ENCODE data around the gene SLFNL1. TPM values are rescaled to one million over a fixed set of nuclear protein-coding genes. Genes with fewer than 3 reads are reported as not detected.

SLFNL1 gene
- polyA plus RNA-seq, 2 of the 4 experiments (the other 2 are of a cell fraction) = 0.01 to 0.03 TPM

DNA sequence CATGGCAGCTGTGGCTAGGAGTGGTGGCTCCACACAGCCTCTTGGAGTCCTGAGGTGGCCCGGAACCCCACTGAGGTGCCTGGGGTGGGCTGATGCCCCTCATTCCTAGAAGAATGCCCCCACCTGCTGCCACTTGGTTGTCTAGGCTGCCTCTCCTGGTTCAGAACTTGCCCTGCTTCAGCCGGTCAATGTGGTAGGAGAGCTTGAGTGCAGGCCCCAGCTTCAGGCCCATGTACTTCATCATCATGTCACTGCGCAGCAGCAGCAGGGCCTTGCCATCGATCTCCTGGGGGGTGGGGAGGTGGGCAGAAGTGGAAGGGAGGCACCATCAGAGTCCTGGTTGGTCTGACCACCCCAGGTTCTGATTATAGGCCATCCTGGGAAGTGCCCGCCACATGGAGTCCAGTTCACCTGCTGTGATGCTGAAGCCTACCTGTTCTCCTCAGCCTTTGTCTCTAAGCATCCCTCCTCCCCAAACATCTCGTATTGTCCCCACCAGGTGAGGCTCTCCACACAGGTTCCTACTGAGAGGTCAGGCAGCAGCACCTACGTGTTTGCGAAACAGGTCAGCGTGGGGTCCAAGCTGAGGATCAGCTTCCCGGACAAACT is 6.6 kb upstream of the SLFNL1 start (continued):
- no peak for TF ChIP-seq SMC3 (IDR thresholded peaks at IDR 0.05)
- no peak for TF ChIP-seq HOXB13 (CRISPR knock-in tag; IDR thresholded peaks at IDR 0.05; ENCODE audit: low read depth)
- peak; percentile 94 for TF ChIP-seq POLR2AphosphoS2 (conservative IDR thresholded peaks at IDR 0.05; ENCODE audit: low read length)
- no peak for TF ChIP-seq MAFK (IDR thresholded peaks at IDR 0.05; ENCODE audit: partially characterized antibody)
- 0 out of 2 replicates have a peak, but pooled peaks have one; percentile 5 for TF ChIP-seq FOSB (CRISPR knock-in tag; IDR thresholded peaks at IDR 0.05)

- TF ChIP-seq FOSL2 (IDR thresholded peaks at IDR 0.05) (no peak), FOSL2 (CRISPR knock-in tag; IDR thresholded peaks at IDR 0.05) (no peak), KDM1A (IDR thresholded peaks at IDR 0.05; ENCODE audit: low read depth) (no peak), BHLHE40 (IDR thresholded peaks at IDR 0.05; ENCODE audit: low read depth, low read length) (no peak), POLR2AphosphoS2 (conservative IDR thresholded peaks at IDR 0.05; ENCODE audit: low read length) (peak; percentile 80; the same call in 1 of the 2 replicates), EP300 (IDR thresholded peaks at IDR 0.05) (no peak), PBX3 (IDR thresholded peaks at IDR 0.05) (peak; percentile 64), REST (IDR thresholded peaks at IDR 0.05) (no peak)
- ATAC-seq (peak; percentile 0 to 8; a peak in 4 of 6 replicates), FAIRE-seq (no peak), DNase-seq (ENCODE audit: low read depth in 1 of 2, low spot score in 1 of 2) (no peak)
- H3K27ac ChIP-seq = peak overlapping the region in 1 of 2 experiments; percentile 34; a peak in 1 of 6 replicates
- H3K9me3 ChIP-seq = no peaks in the 10 kb centered on the region
- peaks cover 10% of the 10 kb centered on the region for H3K4me1 ChIP-seq
- no peak overlapping the region for H3K4me3 ChIP-seq
- H3K4me2 ChIP-seq = no peak overlapping the region
- WGBS (ENCODE audit: missing lambda C conversion rate) = 95% methylated on average over 4 of the region's 4 CpGs
- ChIA-PET CTCF (interaction anchor here (1.0 kb wide), 1 partner anchor 215 kb away, joined by 3 read pairs; no protein-coding TSS in a partner anchor), POLR2A (interaction anchor here (0.6 to 1.4 kb wide), 2 partner anchors 119 to 406 kb away, joined by 3 read pairs; no protein-coding TSS in a partner anchor)
These were observed 4.7 kb upstream of the SLFNL1 start for GRCh38 chr1:41025979-41026819.

DNA sequence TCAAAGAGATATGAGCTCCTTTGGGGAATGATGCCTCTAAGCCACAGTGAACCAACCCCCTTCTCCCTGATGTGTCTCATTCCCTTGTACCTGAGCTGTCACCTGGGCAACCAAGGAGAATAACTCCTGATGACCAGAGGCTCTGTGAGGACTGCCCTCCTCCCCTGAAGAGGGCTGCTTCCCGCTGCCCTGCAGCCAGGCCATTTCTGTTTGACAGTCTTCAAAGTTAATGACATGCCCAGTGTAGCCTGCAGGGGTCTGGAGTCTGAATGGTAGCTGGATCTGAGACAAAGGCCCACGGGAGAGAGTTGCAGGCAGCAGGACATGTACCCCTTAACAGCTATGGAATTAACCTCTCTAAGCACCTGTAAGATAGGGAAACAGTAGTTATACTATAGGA is 3.4 kb upstream of the SLFNL1 start:
- peak; percentile 0 to 2; a peak in 3 of 6 replicates for ATAC-seq
- TF ChIP-seq, protein P1, sequence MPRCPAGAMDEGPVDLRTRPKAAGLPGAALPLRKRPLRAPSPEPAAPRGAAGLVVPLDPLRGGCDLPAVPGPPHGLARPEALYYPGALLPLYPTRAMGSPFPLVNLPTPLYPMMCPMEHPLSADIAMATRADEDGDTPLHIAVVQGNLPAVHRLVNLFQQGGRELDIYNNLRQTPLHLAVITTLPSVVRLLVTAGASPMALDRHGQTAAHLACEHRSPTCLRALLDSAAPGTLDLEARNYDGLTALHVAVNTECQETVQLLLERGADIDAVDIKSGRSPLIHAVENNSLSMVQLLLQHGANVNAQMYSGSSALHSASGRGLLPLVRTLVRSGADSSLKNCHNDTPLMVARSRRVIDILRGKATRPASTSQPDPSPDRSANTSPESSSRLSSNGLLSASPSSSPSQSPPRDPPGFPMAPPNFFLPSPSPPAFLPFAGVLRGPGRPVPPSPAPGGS (IDR thresholded peaks at IDR 0.05) = peak; percentile 13; the same call in 1 of the 3 replicates
- TF ChIP-seq HOXB5 (CRISPR knock-in tag; IDR thresholded peaks at IDR 0.05) = no peak
- peak; percentile 24; the same call in 1 of the 2 replicates for TF ChIP-seq GATA3 (IDR thresholded peaks at IDR 0.05; ENCODE audit: borderline replicate concordance)
- TF ChIP-seq, protein P2, sequence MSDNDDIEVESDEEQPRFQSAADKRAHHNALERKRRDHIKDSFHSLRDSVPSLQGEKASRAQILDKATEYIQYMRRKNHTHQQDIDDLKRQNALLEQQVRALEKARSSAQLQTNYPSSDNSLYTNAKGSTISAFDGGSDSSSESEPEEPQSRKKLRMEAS (IDR thresholded peaks at IDR 0.05) = 0 out of 2 replicates have a peak, but pooled peaks have one; percentile 9
- TF ChIP-seq POLR2AphosphoS2 (conservative IDR thresholded peaks at IDR 0.05; ENCODE audit: low read length) = peak; percentile 89
- FAIRE-seq = no peak
- Histone ChIP-seq H3K9me3 (no peaks in the 10 kb centered on the region), H3K4me3 (no peak overlapping the region), H3K4me1 (peaks cover 22% of the 10 kb centered on the region), H3K27ac (no peak overlapping the region), H3K4me2 (no peak overlapping the region)
- WGBS (ENCODE audit: missing lambda C conversion rate) = 66% methylated on average over 2 of the region's 2 CpGs
- CTCF ChIA-PET = interaction anchor here (0.8 to 1.4 kb wide), 4 partner anchors 9 to 409 kb away, joined by 3 to 5 read pairs (median 3); no protein-coding TSS in a partner anchor
- DNase-seq (ENCODE audit: low read depth in 1 of 2, low spot score in 1 of 2) = no peak
- POLR2A ChIA-PET = no interaction called here
